Measurements from ENCODE around the gene KPTN. TPM values are rescaled to one million over a fixed set of nuclear protein-coding genes. Genes with fewer than 3 reads are reported as not detected.

KPTN gene
- total RNA-seq, 1 donor from 2014 or later, result 9.1 TPM

- no peak for TF ChIP-seq CTCF (IDR thresholded peaks at IDR 0.05)
- no peak overlapping the region for H3K27ac Mint-ChIP-seq (ENCODE audit: unreplicated experiment)
Measured at GRCh38 chr19:47450478-47450877, 33.5 kb downstream of the KPTN start.

GRCh38 chr19:47448360-47448727, 35.7 kb downstream of the KPTN start:
- Mint-ChIP-seq H3K27me3 (ENCODE audit: low read depth) (peaks cover 63% of the 10 kb centered on the region), H3K36me3 (ENCODE audit: low read depth) (peaks cover 6% of the 10 kb centered on the region), H3K4me3 (ENCODE audit: unreplicated experiment) (no peak overlapping the region), H3K9me3 (ENCODE audit: low read depth) (no peaks in the 10 kb centered on the region), H3K27ac (ENCODE audit: unreplicated experiment) (no peak overlapping the region), H3K4me1 (ENCODE audit: low read depth) (peaks cover 16% of the 10 kb centered on the region)
- no peak for DNase-seq (ENCODE audit: low spot score)
- TF ChIP-seq CTCF (IDR thresholded peaks at IDR 0.05), result no peak

More at GRCh38 chr19:47450478-47450877, 33.5 kb downstream of the KPTN start:
- Mint-ChIP-seq H3K27me3 (ENCODE audit: low read depth) (peaks cover 60% of the 10 kb centered on the region), H3K9me3 (ENCODE audit: low read depth) (peaks cover 6% of the 10 kb centered on the region), H3K36me3 (ENCODE audit: low read depth) (peaks cover 6% of the 10 kb centered on the region), H3K4me3 (ENCODE audit: unreplicated experiment) (no peak overlapping the region), H3K4me1 (ENCODE audit: low read depth) (peaks cover 14% of the 10 kb centered on the region)
- DNase-seq (ENCODE audit: low spot score), result no peak

GRCh38 chr19:47447470-47448359, 36.3 kb downstream of the KPTN start:
- Mint-ChIP-seq H3K9me3 (ENCODE audit: low read depth) (no peaks in the 10 kb centered on the region), H3K27me3 (ENCODE audit: low read depth) (peaks cover 70% of the 10 kb centered on the region), H3K4me1 (ENCODE audit: low read depth) (peaks cover 16% of the 10 kb centered on the region), H3K36me3 (ENCODE audit: low read depth) (peaks cover 6% of the 10 kb centered on the region), H3K4me3 (ENCODE audit: unreplicated experiment) (peak overlapping the region; percentile 51), H3K27ac (ENCODE audit: unreplicated experiment) (no peak overlapping the region)
- no peak for TF ChIP-seq CTCF (IDR thresholded peaks at IDR 0.05)
- no peak for DNase-seq (ENCODE audit: low spot score)

GRCh38 chr19:47446534-47447469, 37.2 kb downstream of the KPTN start:
- DNase-seq (ENCODE audit: low spot score), result no peak
- peak overlapping the region; percentile 51 for H3K4me3 Mint-ChIP-seq (ENCODE audit: unreplicated experiment)
- H3K36me3 Mint-ChIP-seq (ENCODE audit: low read depth), result peaks cover 6% of the 10 kb centered on the region
- H3K9me3 Mint-ChIP-seq (ENCODE audit: low read depth), result no peaks in the 10 kb centered on the region
- no peak overlapping the region for H3K27ac Mint-ChIP-seq (ENCODE audit: unreplicated experiment)
- no peak for TF ChIP-seq CTCF (IDR thresholded peaks at IDR 0.05)
- peaks cover 16% of the 10 kb centered on the region for H3K4me1 Mint-ChIP-seq (ENCODE audit: low read depth)
- H3K27me3 Mint-ChIP-seq (ENCODE audit: low read depth), result peaks cover 73% of the 10 kb centered on the region

GRCh38 chr19:47445937-47446402, 38.0 kb downstream of the KPTN start:
- H3K9me3 Mint-ChIP-seq (ENCODE audit: low read depth), result no peaks in the 10 kb centered on the region
- peaks cover 16% of the 10 kb centered on the region for H3K4me1 Mint-ChIP-seq (ENCODE audit: low read depth)
- H3K27me3 Mint-ChIP-seq (ENCODE audit: low read depth), result peaks cover 74% of the 10 kb centered on the region
- H3K36me3 Mint-ChIP-seq (ENCODE audit: low read depth), result peaks cover 6% of the 10 kb centered on the region
- peak overlapping the region; percentile 31 for H3K4me3 Mint-ChIP-seq (ENCODE audit: unreplicated experiment)
- DNase-seq (ENCODE audit: low spot score), result no peak
- H3K27ac Mint-ChIP-seq (ENCODE audit: unreplicated experiment), result no peak overlapping the region
- no peak for TF ChIP-seq CTCF (IDR thresholded peaks at IDR 0.05)

Measured in chondrocyte (in vitro differentiated cells).